Heart left ventricle (tissue), 13 donors: ENCODE data around the gene SH3TC1.

Experiments
- POLR2A ChIP-seq, 2 donors: fragments of 450-650 bp; IDR thresholded peaks; one replicate each; pipeline ENCODE4 v1.6.1; 2017; ENCODE audit warnings: antibody characterized with exemption in 2 of 2, mild to moderate bottlenecking in 2 of 2, moderate library complexity in 2 of 2
- TF ChIP-seq, protein P1 (sequence below), 12 donors: fragments of 200-600 bp; sonication (generic) in 4 of 12; IDR thresholded peaks; one replicate each; pipeline versions ENCODE4 v1.5.0 to v1.8.0; 2018 to 2022; ENCODE audit warnings: antibody characterized with exemption in 12 of 12, mild to moderate bottlenecking in 5 of 12
- donor health status: ischemic (EF 13 %, LVEDD 7.1; RV severe dilation, severe dysfunction).
- donor health status: DM: no; HTN: yes; CAD: no.
- donor health status: DM: no; HTN: no; CAD: no.
- donor health status: ischemic (EF 25% LVEDD 6.9; RV normal size, moderate dysfunction).
- donor health status: ischemic (EF 25% LVEDD 5.7; RV mildly dilated, moderate dysfunction).
- donor health status: ischemic (EF 35%, LVEDD 5.7; RV mildly dilated, moderate dysfunction).
- donor health status: nonischemic (EF 11% LVEDD 7.7; RV severe dilation, severe dysfunction).
- donor health status: DM: yes; HTN: yes; CAD: no.
- donor health status: PGD.
- donor health status: ischemic (EF 29% LVEDD 5.4; RV normal size, mild dysfunction).
- donor health status: nonischemic (EF 23%, LVEDD 6.1; RV moderate dilation, normal function).

DNA sequence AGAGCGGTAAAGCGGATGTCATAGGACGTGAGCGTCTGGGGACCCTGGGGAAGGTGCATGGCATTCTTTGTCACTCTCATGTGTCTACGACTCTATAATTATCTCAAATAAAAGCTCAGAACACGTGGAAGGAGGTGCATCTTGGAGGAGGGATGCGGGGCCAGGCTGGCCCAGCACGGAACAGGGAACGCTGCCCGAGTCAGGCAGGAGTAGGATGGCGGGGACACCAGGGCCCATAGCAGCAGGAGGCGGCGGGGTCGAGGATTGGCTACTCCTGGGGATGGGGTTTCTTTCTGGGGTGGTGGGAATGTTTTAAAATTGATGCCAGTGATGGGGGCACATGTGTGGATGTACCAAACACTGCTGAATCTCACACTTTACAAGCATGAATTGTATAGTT, 65.0 kb downstream of the SH3TC1 start:
- TF ChIP-seq, protein P1, sequence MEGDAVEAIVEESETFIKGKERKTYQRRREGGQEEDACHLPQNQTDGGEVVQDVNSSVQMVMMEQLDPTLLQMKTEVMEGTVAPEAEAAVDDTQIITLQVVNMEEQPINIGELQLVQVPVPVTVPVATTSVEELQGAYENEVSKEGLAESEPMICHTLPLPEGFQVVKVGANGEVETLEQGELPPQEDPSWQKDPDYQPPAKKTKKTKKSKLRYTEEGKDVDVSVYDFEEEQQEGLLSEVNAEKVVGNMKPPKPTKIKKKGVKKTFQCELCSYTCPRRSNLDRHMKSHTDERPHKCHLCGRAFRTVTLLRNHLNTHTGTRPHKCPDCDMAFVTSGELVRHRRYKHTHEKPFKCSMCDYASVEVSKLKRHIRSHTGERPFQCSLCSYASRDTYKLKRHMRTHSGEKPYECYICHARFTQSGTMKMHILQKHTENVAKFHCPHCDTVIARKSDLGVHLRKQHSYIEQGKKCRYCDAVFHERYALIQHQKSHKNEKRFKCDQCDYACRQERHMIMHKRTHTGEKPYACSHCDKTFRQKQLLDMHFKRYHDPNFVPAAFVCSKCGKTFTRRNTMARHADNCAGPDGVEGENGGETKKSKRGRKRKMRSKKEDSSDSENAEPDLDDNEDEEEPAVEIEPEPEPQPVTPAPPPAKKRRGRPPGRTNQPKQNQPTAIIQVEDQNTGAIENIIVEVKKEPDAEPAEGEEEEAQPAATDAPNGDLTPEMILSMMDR (IDR thresholded peaks at IDR 0.05): no peak
- TF ChIP-seq POLR2A (IDR thresholded peaks at IDR 0.05): no peak
